HG02970 (cell line): ENCODE measurements around the gene TTLL11.
"Not testable (repeated sequence)": the region's sequence is repeated elsewhere in the genome, so short reads cannot be mapped to it uniquely, and the experiment has no call there.

Experiments
- ATAC-seq: cut with Tn5 transposase; IDR thresholded peaks from one replicate; pipeline ENCODE4 v1.9.1; 2021; ENCODE audit warnings: mild to moderate bottlenecking, moderate library complexity, moderate number of reproducible peaks; ENCODE audit not compliant: unreplicated experiment, low FRiP score

TTLL11 gene

GRCh38 chr9:121807823-121808278 is 285.3 kb downstream of the TTLL11 start:
- no peak for ATAC-seq

GRCh38 chr9:121807069-121807822 is 285.9 kb downstream of the TTLL11 start:
- ATAC-seq, result no peak

GRCh38 chr9:121802753-121803152 is 290.4 kb downstream of the TTLL11 start:
- no peak for ATAC-seq

GRCh38 chr9:121801579-121801978 is 291.5 kb downstream of the TTLL11 start:
- no peak for ATAC-seq

GRCh38 chr9:121800376-121800775 is 292.7 kb downstream of the TTLL11 start:
- ATAC-seq, result no peak

GRCh38 chr9:121798941-121799340 is 294.2 kb downstream of the TTLL11 start:
- no peak for ATAC-seq

- ATAC-seq, result no peak
Observed at GRCh38 chr9:121797081-121797480, 296.0 kb downstream of the TTLL11 start.

GRCh38 chr9:121794334-121794733 is 298.8 kb downstream of the TTLL11 start:
- not testable (repeated sequence) for ATAC-seq

GRCh38 chr9:121792476-121792875 is 300.6 kb downstream of the TTLL11 start:
- ATAC-seq, result not testable (repeated sequence)

GRCh38 chr9:121790841-121791240 is 302.3 kb downstream of the TTLL11 start:
- no peak for ATAC-seq

- no peak for ATAC-seq
Observed at GRCh38 chr9:121788686-121789366, 304.3 kb downstream of the TTLL11 start.

- ATAC-seq, result no peak
Observed at GRCh38 chr9:121786998-121787422, 306.1 kb downstream of the TTLL11 start.

GRCh38 chr9:121786543-121786948 is 306.6 kb downstream of the TTLL11 start:
- ATAC-seq, result no peak

GRCh38 chr9:121785673-121786542 is 307.2 kb downstream of the TTLL11 start:
- no peak for ATAC-seq

GRCh38 chr9:121784731-121785411 is 308.2 kb downstream of the TTLL11 start:
- ATAC-seq, result no peak

GRCh38 chr9:121783521-121784507 is 309.3 kb downstream of the TTLL11 start:
- no peak for ATAC-seq

- no peak for ATAC-seq
Observed at GRCh38 chr9:121783111-121783510, 310.0 kb downstream of the TTLL11 start.

- no peak for ATAC-seq
Observed at GRCh38 chr9:121782514-121783110, 310.5 kb downstream of the TTLL11 start.
